Hepatic stellate cell (primary cell): ENCODE measurements around the gene NSUN2.

Experiments
- DNase-seq: peaks from one replicate; pipeline ENCODE4 v3.0.0; 2011; ENCODE audit warnings: low spot score

Gene NSUN2

DNA sequence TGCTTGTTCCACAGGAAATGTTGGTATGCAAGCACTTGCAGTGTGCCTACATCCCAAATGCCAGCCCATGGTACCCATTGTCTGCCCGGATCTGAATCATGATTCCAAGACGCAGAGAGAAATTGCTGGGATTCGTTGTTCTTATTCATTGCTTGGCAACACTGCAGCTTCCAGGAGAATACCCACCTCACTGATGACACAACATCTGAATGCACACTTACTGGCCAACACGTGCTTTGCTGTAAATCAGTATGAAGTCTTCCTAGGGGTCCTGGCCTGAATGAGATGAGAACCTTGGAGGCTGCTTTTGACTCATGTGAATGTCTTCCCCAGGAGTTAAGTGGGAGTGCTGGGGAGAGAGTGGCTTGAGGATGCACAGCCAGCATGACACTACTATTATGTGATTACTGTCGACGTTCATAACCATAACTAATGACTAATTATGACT, 12.0 kb upstream of the NSUN2 start:
- no peak for DNase-seq

DNA sequence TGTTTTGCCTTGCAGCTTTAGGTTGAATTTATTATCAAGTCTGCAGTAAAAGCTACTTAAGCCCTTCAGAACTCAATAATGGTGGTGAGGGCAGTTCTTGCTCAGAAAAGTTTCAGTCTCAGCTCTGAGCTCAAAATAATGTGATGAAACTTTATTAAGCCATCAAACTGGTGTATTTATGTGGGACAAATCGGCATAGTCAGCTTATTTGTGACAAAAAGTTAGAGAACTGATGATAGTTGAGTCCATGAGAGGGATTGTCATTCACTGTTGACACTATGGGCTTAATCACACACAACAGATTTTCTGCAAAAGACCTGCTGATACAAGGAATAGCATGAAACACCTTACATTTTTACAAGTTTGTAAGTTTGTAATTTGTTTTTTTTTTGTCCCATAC, 9.8 kb upstream of the NSUN2 start:
- no peak for DNase-seq

DNA sequence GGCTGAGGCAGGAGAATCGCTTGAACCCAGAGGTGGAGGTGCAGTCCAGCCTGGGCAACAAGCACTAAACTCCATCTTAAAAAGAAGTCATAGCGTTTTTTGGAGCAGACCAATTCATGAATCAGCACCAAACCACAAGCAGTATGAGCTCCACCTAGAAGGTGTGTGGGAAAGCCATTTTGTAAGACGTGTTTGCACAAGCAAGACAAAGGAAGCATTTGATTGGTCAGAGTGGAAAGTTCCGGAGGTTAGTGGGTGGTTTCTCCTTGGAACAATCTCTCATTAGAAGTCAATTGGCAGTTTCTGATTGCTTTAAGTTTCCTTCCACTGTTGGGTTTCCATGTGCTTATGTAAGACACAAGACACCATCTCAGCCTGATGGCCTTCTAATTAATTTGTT, 5.4 kb upstream of the NSUN2 start:
- DNase-seq, result no peak

DNA sequence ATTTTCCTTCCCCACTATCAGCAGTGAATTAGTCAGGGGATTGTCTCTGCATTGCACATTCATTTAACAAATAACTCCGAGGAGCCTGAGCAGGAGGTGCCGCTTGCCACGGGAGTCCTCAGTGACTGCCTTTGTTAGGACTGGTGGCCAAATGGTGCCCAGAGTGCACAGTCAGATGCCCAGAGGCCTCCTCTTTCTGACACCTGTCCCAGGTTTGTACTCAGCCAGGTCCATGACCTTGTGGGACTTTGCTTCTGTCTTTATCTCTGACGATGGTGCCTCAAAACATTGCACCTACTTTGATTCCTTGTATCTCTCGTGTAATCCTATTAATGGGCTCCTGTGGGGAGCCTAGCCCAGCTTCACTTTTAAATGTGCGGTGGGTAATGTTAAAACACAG, 4.7 kb upstream of the NSUN2 start:
- no peak for DNase-seq

DNA sequence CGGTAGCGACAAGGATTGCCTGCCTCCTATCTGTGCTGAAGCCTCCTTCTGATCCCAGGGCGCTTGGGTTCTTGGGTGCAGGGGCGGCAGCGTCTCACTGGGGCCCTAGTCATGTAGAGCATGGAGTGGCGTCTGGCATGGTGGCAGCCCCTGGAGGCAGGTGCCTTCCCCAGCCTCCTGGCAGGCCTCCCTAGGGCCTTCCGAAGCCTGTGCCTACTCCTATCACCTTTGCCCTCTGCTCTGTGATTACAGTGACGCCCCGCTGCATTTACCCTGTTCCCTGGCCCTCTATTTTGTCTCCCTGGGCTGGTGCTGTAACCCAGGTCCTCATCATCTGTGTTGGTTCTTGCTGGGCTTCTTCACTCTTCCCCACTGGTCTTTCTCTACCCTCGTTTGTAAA, 4.2 kb upstream of the NSUN2 start:
- no peak for DNase-seq

DNA sequence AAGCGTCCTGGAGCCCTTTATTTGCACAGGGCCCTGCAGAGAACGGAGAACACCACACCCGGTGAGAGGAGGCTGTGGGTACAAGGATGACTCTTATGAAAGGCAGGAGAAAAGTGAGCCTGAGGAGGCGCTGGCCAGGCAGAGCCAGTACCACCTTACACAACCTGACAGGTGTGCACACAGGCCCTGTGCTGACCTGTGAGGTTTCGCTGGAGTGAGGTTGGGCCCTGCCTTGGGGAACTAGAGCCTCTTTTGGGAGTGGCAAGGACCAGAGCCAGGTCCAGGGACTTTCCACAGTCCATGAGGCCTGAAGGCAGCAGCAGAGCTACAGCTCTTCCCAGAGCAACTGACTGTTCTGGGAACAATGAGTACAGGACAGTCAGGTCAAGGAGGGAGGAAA, 3.4 kb upstream of the NSUN2 start:
- no peak for DNase-seq

DNA sequence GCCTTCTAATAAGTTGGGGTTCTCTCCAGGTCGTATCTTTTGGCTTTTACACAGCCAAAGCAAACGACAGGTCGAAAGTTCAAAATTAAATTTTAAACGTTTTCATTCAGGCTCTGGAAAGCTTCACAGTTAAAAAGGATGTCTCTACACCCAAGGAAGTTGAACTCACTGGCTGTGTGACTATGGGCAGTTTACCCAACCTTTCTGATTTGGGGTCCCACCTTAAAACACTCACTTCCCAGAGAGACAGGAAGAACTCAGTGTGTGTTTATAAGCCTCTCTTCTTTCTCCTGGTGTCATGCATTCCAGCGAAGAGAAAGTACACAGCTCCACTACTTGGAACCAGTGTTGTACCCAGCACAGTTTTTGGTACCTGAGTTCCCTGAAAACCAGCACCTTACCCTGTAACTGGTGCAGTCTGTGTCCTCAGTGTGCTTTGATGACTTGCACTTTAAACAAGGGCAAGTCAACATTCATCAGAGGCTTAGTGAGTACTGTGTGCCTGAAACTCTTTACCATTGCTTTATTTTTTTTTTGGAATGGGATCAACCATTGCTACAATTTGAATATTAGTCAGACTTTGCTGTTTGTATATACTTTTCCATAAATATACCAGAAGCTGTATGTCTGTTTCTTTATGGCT, 2.1 kb upstream of the NSUN2 start:
- no peak for DNase-seq

DNA sequence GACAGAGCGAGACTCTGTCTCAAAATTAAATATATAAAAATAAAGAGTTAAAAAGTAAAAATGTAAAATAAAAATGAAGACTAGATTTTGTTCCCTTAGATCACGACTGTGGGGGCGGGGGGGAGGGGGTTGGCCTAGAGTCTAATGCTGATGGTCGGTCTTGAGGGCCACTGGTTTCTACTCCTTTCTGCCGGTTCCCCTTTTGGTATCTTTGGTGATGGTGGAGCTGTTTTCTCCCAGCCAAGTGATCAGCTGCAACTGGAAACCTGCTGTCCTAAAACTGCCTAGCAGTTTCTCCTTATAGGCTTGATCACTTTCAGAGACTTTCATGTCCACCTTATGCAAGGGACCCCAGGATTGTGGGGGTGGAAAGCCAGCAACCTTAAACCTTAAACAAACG, 1.5 kb upstream of the NSUN2 start:
- peak; percentile 30 for DNase-seq

DNA sequence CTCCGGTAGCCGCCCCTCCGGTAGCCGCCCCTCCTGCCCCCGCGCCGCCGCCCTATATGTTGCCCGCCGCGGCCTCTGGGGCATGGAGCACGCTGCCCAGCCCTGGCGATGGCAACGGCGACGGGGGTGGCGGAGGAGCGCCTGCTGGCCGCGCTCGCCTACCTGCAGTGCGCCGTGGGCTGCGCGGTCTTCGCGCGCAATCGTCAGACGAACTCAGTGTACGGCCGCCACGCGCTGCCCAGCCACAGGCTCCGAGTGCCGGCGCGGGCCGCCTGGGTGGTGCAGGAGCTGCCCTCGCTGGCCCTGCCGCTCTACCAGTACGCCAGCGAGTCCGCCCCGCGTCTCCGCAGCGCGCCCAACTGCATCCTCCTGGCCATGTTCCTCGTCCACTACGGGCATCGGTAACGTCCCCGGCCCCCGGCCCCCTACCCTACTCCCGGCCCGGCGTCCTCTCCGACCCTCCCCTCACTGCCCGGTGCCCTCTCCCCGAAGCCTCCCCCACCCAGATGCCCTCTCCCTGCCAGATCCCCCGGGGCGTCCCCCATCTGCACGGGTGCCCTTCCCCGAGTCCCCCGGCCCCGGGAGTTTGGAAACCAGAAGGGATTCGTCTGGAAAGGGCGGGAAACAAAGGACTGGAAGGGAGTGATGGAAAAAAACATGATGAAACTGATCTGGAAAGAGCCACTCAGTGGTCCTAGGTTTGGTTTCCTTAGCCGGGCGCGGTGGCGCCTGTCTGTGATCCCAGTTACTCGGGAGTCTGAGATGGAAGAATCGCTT, 813 bp upstream of the NSUN2 start:
- peak; percentile 19 for DNase-seq

DNA sequence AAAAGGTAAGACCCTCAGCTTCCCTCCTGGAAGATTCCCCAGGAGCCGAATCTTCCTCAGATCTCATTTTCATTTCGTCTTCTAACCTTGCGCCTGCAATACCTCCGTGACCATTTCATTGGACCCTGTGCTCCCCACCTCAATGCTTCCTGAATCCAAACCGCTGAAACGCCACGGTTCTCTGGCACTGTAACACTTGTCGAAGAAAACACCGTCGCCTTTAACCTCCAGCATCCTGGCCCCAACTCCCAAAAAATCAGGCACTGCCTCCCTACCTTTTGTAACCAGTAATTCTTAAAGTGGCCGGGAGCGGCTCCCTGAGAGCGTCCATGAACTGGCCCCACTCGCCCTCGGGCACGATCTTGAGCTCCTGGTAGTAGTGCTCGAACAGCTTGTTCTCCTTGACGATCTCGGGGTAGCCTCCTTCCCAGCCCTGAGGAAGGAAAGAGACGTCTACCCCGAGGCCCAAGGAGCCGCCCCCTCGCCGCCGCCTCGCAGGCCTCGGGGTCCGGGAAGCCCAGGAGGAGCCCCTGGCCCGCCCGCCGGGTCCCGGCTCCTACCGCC, 438 bp downstream of the NSUN2 start:
- DNase-seq, result peak; percentile 45

DNA sequence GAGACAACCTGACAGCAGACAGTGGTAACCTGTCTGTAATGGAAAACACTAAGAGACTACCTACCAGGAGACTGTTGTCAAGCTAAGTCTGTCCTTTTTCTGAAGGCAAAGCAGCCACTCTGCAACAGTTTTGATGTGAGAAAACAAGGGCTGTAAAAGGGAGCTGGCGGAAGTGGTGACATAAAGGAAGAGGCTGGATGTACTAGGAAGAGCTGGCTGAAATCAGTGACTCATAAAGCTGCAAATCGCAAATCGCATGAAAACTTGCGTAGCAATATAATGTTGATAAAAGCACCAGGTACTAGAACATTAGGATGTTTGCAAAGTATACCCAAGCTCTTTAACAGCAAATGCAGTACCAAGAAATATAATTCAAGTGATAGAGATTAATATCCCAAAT, 1.4 kb downstream of the NSUN2 start:
- no peak for DNase-seq

DNA sequence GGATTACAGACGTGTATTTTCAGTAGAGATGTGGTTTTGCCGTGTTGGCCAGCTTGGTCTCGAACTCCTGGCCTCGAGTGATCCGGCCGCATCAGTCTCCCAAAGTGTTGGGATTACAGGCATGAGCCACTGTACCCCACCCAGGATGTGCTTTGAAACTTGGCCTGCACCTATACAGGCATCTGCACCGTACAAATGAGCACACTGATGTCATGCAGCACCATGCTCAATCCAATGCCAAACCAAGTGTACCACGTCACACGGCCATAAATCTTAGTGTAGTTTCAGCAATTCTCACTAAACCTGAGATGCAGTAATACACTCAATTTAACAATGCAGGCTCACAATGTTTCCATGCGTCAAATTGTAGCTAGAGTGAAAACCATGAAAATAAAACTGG, 6.3 kb downstream of the NSUN2 start:
- DNase-seq, result no peak

DNA sequence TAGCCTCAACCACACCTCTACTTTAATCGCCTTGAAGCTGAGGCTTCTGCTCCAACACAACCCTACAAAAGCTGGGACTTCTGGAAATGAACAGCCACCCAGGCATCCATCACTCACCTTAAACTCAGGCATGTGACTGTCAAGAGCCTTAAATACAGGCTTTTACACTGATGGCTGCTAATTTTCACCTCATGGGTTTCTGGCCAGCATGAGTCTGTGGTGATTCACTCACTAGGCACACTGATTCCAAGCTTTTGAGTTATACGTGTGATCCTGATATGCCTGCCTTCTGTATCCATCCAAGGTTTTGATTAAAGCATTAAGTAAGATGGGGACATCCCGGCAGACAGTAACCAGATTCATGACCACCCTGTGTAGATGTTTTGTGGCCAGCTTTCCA, 8.9 kb downstream of the NSUN2 start:
- DNase-seq, result no peak

DNA sequence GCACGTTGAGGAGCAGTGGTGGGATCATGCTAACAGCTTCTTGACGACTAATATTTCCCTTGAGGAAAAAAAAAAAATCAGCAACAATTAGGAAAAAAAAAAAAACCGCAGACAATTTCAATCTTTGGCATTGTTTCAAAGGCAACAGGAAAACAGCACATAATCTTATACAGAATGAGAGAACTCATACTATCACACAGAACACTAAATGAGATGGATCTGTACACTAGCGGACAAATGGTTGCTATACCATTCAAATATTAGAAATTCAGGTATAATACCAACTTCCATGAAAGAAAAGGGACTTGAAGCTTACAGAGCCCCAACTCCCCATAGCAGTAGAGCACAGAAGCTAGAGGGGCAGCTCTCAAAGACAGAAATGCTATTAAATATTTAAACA, 9.6 kb downstream of the NSUN2 start:
- DNase-seq, result no peak

DNA sequence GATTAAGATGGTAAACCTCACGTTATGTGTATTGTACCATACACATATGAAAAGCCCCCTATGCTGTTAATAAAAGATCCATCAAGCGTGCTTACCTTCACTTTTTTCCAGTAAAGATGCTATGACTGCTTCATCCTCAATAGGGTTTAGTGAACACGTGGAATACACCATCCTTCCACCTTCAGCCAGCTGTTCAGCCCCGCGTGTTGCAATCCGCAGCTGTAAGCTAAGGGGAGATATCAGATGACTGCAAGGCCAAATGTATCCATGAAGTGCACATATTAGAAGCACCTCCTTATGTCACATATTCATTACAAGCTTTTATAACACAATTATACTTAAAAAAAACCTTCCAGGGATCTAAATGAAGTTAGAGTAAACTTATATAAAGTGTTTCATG, 16.2 kb downstream of the NSUN2 start:
- DNase-seq, result no peak

DNA sequence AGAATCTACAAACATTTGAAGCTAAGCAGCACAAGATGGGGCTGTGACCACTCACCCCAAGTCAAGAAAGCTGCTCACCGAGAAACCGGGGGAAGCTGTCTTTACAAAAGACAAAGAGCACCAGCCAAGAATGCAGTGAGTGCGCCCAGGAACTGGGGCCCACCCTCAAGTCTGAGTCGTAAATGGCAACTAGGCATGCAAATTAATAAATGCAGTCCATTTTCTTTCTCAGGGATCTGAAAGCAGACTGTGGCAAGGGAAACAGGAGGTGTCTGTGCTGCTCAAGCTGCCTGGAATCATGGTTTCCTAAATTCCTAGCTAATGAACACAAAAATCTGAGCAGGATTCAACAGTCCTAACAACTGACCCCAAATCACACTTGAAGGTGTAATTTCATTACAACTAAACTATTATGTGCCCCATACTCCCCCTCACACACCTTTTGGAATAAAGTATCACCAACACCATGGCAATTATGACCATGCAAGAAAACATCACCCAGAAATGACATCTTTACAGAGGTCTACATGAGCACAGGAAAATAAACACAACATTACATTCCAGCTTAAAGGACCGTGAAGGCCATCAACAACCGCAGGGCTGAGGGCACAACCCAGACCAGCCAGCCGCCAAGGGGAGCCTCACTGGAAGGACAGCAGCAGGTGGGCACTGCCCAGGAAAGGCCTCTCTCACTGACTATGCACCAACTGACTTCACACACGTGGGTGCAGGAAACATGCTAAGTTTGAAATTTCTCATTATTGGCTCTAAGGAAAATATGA, 17.6 kb downstream of the NSUN2 start:
- DNase-seq, result no peak

DNA sequence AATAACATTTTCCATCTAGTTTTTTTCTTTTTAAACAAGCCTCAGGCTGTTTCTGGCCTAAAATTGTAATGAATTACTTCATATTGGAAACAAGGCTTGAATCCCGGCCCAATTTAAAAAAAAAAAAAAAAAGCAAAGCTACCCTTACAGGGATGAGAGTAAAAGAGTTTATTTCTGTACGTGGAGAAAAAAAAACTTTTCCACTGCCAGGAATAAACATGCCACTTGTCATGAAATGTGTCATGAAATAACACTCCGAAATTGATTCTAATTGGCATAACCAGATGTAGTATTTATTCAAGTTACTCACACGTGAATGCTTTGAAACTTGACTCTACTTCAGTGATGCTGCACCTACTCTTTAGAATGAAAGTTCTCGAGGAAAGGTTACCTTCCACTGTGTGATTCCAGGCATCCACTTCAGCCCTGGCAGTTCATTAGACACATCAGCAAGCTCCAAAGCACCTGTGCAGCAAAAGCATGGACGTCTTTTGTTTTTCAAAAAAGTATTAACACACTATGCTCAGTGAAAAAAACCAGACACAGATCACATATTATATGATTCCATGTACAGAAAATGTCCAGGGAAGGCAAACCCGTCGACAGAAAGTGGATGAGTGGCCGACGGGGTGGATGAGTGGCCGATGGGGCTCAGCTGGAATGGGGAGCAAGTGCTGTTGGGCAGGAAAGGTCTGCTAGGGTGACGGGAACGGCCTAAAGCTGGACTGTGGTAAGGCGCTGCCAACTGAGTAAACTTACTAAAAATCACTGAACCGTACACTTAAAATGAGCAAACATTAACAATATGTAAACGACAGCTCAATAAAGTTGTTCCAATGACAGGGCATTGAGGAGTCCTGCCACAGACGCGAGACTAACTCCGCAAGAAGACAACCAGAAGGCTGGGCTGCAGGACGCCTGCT, 21.2 kb downstream of the NSUN2 start:
- DNase-seq, result no peak

DNA sequence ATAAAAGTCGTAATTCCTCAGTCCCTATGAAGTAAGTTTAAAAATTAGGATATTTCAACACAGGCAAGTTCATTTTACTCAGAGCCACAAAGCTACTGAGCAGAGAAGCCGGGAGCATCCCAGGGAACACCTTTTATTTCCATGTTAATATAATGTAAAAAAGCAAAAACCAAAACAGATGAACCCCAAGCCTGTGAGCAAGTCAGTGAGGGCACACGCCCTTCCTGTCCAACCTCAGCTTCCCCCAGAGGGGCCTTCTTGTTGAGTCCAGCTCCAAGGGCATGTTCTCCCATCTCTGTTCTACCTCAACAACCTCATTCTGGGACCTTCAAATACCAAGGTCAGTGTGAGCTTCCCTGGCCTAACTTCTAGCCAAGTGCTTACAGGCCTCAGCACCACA, 24.8 kb downstream of the NSUN2 start:
- no peak for DNase-seq

DNA sequence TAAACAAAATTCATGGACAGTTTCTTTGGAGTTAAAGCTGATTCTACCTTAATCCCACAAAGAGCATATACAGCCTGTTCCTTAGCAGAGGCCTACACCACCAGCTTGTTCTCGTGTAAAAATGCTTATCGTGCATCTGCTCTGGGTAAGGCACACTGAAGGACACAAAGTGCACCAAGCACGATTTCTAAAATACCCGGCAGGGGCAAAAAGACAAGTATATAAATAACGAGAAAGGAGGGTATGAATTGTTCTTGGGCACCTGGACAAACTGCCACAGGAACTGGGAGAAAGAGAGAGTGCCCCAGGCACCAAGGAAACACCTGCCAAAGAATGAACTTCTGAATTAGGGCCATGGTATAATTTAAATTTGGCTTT, 25.3 kb downstream of the NSUN2 start:
- no peak for DNase-seq

DNA sequence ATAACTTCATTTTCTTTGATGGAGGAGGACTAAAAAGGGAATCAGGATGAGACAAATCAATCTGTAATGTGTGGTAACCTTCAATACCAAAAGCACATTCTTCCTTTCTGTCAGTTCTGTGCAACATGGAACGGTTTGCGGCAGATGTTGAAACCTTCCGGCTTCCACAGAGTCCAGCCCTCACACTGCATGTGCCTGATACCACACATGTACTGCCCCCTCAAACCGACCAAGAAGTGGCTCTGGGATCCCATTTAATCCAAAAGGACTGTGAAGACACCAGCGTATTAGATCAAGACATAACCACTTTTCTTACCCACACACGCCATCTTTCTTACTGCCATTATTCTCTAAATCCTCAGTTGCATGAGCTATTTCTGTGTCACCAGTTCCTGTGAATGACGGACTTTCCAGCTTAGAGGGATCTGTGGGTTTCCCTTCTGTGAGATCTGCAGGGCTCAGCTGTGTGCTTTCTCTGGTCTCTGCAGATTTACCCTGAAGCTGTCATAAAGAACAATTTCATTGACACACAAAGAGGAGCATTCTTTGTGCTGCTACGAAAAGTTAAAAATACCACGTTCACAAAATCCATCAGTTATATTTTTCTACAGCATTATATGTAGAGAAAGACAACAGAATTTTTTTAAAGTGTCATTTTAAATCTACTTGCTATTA, 25.8 kb downstream of the NSUN2 start:
- DNase-seq, result no peak

DNA sequence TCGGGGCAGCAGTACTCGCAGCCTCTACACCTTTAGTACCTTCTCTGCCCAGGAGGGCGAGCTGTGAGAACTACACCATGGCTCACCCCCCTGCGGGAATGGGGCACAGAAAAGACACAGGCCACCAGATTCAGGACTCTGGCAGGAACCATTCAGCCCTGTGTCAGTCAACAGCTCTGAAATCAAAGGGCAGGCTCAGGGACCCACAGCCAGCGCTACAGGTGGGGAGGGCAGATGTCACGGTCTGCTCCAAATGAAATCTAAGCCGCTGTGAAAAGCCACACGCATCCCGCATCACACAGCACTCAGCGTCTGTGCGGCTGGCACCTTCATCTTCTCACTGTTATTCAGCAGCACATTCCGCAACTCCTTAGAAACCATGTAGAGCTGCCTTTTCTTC, 27.9 kb downstream of the NSUN2 start:
- DNase-seq, result no peak
